Panc1 (cell line): ENCODE results near the gene ACP7.

ENCODE experiments used
- TCF7L2 ChIP-seq: IDR thresholded peaks from 2 replicates; pipeline ENCODE4 v1.6.1; 2011; ENCODE audit warnings: mild to moderate bottlenecking, low read depth, low read length, inconsistent platforms
- TF ChIP-seq, protein P1 (sequence below): fragments of 450-650 bp; IDR thresholded peaks from 2 replicates; pipeline ENCODE4 v1.5.1; 2017; ENCODE audit warnings: mild to moderate bottlenecking

DNA sequence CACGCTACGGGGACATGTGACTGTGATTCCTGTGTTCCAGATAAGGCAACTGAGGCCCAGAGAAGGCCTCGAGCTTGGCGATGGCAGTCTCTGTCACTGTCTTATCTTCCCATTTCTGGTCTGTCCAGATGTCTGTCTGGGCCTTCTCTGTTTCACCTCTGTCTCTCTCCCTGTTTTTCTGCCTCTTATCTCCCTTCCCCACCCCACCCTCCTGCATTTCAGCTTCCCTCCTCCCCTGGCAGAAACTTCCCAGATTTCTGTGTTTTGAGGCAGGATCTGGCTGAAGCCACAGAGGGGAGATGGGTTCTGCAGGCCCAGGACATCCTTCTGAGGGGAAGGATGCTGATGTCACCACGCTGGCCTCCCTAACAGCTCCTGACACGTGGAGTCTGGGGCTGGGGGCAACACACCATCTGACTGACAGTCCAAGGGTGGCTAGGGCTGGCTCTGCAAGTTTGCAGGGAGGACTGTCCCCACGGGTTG, 55.8 kb downstream of the ACP7 start:
- TF ChIP-seq, protein P1, sequence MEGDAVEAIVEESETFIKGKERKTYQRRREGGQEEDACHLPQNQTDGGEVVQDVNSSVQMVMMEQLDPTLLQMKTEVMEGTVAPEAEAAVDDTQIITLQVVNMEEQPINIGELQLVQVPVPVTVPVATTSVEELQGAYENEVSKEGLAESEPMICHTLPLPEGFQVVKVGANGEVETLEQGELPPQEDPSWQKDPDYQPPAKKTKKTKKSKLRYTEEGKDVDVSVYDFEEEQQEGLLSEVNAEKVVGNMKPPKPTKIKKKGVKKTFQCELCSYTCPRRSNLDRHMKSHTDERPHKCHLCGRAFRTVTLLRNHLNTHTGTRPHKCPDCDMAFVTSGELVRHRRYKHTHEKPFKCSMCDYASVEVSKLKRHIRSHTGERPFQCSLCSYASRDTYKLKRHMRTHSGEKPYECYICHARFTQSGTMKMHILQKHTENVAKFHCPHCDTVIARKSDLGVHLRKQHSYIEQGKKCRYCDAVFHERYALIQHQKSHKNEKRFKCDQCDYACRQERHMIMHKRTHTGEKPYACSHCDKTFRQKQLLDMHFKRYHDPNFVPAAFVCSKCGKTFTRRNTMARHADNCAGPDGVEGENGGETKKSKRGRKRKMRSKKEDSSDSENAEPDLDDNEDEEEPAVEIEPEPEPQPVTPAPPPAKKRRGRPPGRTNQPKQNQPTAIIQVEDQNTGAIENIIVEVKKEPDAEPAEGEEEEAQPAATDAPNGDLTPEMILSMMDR, result no peak
- TF ChIP-seq TCF7L2, result no peak
